K562 (cell line): ENCODE measurements around the gene MRPL38. TPM values are rescaled to one million over a fixed set of nuclear protein-coding genes. Genes with fewer than 3 reads are reported as not detected.
A peak's percentile ranks its signal among the peaks of the same experiment; 100 is the strongest.

Experiments used
- ADNP ChIP-seq: fragments of 200-800 bp; sonication (Bioruptor generic); IDR thresholded peaks from 2 replicates; pipeline ENCODE4 v1.6.1; 2016; ENCODE audit warnings: missing genetic modification characterization, missing compliant biosample characterization
- CHD4 ChIP-seq: fragments of 200-600 bp; sonication (generic); IDR thresholded peaks from 3 replicates; pipeline ENCODE4 v1.6.1; 2012; ENCODE audit warnings: low read depth, mild to moderate bottlenecking, mixed read lengths, low read length, inconsistent platforms; ENCODE audit not compliant: insufficient read depth, insufficient replicate concordance, poor library complexity, severe bottlenecking
- DIDO1 ChIP-seq: fragments of 450-650 bp; IDR thresholded peaks from 2 replicates; pipeline ENCODE4 v1.6.1; 2016; ENCODE audit warnings: low read depth, missing biosample characterization, missing genetic modification characterization
- GTF2F1 ChIP-seq: IDR thresholded peaks from 2 replicates; pipeline ENCODE4 v1.6.1; 2011; ENCODE audit warnings: low read depth, low read length, improper control_type of control experiment
- HDAC3 ChIP-seq: fragments of 450-650 bp; IDR thresholded peaks from 2 replicates; pipeline ENCODE4 v1.6.1; 2018; ENCODE audit warnings: borderline replicate concordance, mild to moderate bottlenecking, moderate library complexity; ENCODE audit not compliant: partially characterized antibody
- IRF1 ChIP-seq: sonication (generic); formaldehyde crosslinking; IDR thresholded peaks from 2 replicates; pipeline ENCODE4 v1.8.0; 2022; ENCODE audit warnings: missing genetic modification reagents, mild to moderate bottlenecking, borderline replicate concordance
- MAFG ChIP-seq: fragments of 450-650 bp; conservative IDR thresholded peaks from 2 replicates; pipeline ENCODE4 v1.6.1; 2016; ENCODE audit warnings: missing genetic modification characterization, missing compliant biosample characterization
- MAX ChIP-seq: sonication (generic); formaldehyde crosslinking; IDR thresholded peaks from 2 replicates; pipeline ENCODE4 v1.9.0; 2022; ENCODE audit warnings: mild to moderate bottlenecking, missing genetic modification reagents
- MCM7 ChIP-seq, 2 experiments: fragments of 450-650 bp; IDR thresholded peaks; 2 replicates each; pipeline ENCODE4 v1.6.1; 2016 to 2018
- MYNN ChIP-seq, 2 experiments: sonication (generic); formaldehyde crosslinking in 1 of 2; IDR thresholded peaks; 2 replicates each; pipeline versions ENCODE4 v1.5.0 to v1.6.1; 2016 to 2020; ENCODE audit warnings: antibody characterized with exemption in 1 of 2, missing genetic modification reagents in 1 of 2
- PRDM10 ChIP-seq: fragments of 450-650 bp; IDR thresholded peaks from 2 replicates; pipeline ENCODE4 v1.6.1; 2018; ENCODE audit not compliant: partially characterized antibody
- SAP30 ChIP-seq: fragments of 200-600 bp; sonication (generic); IDR thresholded peaks from 2 replicates; pipeline ENCODE4 v1.6.1; 2012; ENCODE audit warnings: borderline replicate concordance, low read depth, mild to moderate bottlenecking, moderate library complexity, low read length, control low read depth, inconsistent platforms; ENCODE audit not compliant: insufficient read depth, poor library complexity, severe bottlenecking
- STAT5B ChIP-seq: fragments of 250-450 bp; sonication (Bioruptor Pico); IDR thresholded peaks from 2 replicates; pipeline ENCODE4 v1.8.0; 2021; ENCODE audit warnings: mild to moderate bottlenecking, inconsistent platforms
- SUPT5H ChIP-seq: fragments of 450-650 bp; IDR thresholded peaks from 2 replicates; pipeline ENCODE4 v1.6.1; 2016
- TFE3 ChIP-seq: fragments of 450-650 bp; formaldehyde crosslinking; IDR thresholded peaks from 2 replicates; pipeline ENCODE4 v1.4.0; 2020; ENCODE audit warnings: mild to moderate bottlenecking, mixed read lengths
- TRIM28 ChIP-seq: fragments of 450-650 bp; IDR thresholded peaks from 2 replicates; pipeline ENCODE4 v1.6.1; 2017
- ZC3H11A ChIP-seq: IDR thresholded peaks from 2 replicates; pipeline ENCODE4 v1.6.1; 2012; ENCODE audit warnings: low read depth, low read length, improper control_type of control experiment
- ZNF184 ChIP-seq: sonication (generic); formaldehyde crosslinking; IDR thresholded peaks from 2 replicates; pipeline ENCODE4 v1.5.0; 2020; ENCODE audit warnings: missing genetic modification reagents
- ZNF512 ChIP-seq: IDR thresholded peaks from 2 replicates; pipeline ENCODE4 v1.6.1; 2016; ENCODE audit warnings: missing genetic modification characterization, missing compliant biosample characterization
- ZNF695 ChIP-seq: fragments of 450-650 bp; formaldehyde crosslinking; IDR thresholded peaks from 2 replicates; pipeline ENCODE4 v1.4.0; 2020; ENCODE audit warnings: mild to moderate bottlenecking, moderate library complexity
- polyA plus RNA-seq, 8 experiments: library from polyadenylated mRNA; depleted of rRNA in 4 of 8; stranded (reverse) in 5 of 8; unstranded in 3 of 8; fragments of >200 nt; fragmentation: Nextera tagmentation in 2 of 8; fragmentation: Illumina TruSeq in 1 of 8; extraction: Ambion mirVana in 2 of 8; extraction: Trizol in 1 of 8; gene quantifications; 2 replicates each; pipeline versions ENCODE4 v1.2.1 to v1.2.3, GENCODE V29; 2011 to 2014; ENCODE audit warnings: inconsistent platforms in 1 of 8, missing spikeins in 1 of 8
- total RNA-seq, 7 experiments: library from RNA; depleted of rRNA in 6 of 7; stranded (reverse); fragments of >200 nt in 6 of 7; fragmentation: Illumina TruSeq in 2 of 7; extraction: Trizol in 2 of 7; gene quantifications; 2 replicates each; pipeline versions ENCODE4 v1.2.1 to v1.2.3, GENCODE V29; 2011 to 2021; ENCODE audit warnings: low replicate concordance in 1 of 7

Gene MRPL38
- total and polyA plus RNA-seq, 9 of the 15 experiments (the other 6 are each of a cell fraction or from before 2014, with no cell fraction given): 4.5 to 154 (median 48.5) TPM

GRCh38 chr17:75904749-75905521 is at the start of gene MRPL38 (continued):
- TF ChIP-seq ZNF512 (tag) (no peak), SAP30 (peak; percentile 4), SUPT5H (peak; percentile 23; the same call in 1 of the 2 replicates), STAT5B (CRISPR knock-in tag) (no peak), ADNP (no peak), MAFG (tag) (no peak), IRF1 (no peak), TFE3 (no peak), ZC3H11A (no peak), CHD4 (no peak), PRDM10 (peak; percentile 17), MCM7 (IDR thresholded peaks at IDR 0.05) (no peak), GTF2F1 (no peak), DIDO1 (tag) (no peak), MAX (CRISPR knock-in tag) (peak; percentile 86), MYNN (IDR thresholded peaks at IDR 0.05) (no peak), MYNN (CRISPR knock-in tag; IDR thresholded peaks at IDR 0.05) (no peak), ZNF184 (no peak), ZNF695 (no peak), TRIM28 (no peak), HDAC3 (no peak)
